ENCODE measurements around the gene DIS3L2. TPM values are rescaled to one million over a fixed set of nuclear protein-coding genes. Genes with fewer than 3 reads are reported as not detected.

The DIS3L2 gene
- polyA plus RNA-seq, 3 donors, result 31.3 to 35.4 (median 33.2) TPM

DNA sequence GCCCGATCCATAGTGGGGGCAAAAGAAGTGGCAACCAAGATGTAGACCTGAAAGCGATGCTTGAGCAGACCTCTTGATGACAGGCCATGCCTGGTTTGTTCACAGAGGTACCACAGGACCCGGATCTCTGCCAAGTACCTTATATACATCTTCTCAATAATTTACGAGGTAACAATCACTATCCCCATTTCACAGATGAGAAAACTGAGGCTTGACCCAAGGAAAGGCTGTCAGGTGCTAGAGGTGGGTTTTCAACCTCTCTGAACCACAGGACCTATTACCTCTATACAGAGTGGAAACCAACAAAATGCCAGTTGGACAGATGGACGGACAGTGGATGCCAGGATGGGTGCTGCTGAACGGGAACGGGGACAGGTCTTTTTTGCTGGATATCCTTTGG, 13.8 kb upstream of the DIS3L2 start:
- no peak for DNase-seq (ENCODE audit: low read depth in 3 of 3, low spot score in 2 of 3)

DNA sequence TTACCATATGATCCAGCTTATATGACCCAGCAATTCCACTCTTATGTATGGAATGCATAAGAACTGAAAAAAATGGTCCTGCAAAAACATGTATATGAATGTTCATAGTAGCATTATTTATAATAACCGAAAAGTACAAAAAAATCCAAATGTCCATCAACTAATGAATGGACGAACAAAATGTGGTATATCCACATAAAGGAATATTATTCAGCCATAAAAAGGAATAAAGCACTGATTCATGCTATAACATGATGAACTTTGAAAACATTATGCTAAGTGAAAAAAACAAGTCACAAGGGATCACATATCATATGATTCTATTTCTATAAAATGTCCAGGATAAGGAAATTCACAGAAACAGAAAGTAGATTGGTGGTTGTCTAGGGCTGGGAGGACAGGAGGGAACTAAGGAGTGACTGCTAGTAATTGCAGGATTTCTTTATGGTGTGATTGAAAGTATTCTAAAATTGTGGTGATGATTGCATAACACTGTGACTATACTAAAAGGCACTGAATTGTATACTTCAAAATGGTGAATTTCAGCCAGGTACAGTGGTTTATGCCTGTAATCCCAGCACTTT, 10.0 kb upstream of the DIS3L2 start:
- DNase-seq (ENCODE audit: low read depth in 3 of 3, low spot score in 2 of 3), result no peak

DNA sequence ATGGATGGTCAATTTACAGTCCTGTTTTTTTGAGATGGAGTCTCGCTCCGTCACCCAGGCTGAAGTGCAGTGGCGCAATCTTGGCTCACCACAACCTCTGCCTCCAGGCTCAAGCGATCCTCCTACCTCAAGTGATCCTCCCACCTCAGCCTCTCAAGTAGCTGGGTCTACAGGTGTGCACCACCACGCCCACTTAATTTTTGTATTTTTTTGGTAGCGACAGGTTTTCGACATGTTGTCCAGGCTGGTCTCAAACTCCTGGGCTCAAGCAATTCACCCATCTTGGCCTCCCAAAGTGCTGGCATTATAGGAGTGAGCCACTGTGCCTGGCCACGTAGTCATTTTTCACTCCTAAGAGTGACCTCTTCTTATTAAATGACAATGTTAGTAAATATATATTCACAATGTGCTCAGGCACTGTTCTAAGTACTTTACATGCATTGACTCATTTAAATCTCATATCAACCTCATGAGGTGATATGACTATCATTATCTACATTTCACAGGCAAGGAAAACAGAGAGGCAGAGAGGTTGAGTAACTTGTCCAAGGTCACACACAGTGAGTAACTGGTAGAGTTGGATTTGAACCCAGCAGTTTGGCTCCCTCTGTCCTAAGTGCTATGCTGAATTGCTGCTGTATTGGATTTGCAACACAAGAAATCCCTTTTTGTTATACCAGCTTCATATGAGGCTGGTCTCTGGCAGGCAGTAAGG, 5.6 kb upstream of the DIS3L2 start:
- DNase-seq (ENCODE audit: low read depth in 3 of 3, low spot score in 2 of 3), result no peak

DNA sequence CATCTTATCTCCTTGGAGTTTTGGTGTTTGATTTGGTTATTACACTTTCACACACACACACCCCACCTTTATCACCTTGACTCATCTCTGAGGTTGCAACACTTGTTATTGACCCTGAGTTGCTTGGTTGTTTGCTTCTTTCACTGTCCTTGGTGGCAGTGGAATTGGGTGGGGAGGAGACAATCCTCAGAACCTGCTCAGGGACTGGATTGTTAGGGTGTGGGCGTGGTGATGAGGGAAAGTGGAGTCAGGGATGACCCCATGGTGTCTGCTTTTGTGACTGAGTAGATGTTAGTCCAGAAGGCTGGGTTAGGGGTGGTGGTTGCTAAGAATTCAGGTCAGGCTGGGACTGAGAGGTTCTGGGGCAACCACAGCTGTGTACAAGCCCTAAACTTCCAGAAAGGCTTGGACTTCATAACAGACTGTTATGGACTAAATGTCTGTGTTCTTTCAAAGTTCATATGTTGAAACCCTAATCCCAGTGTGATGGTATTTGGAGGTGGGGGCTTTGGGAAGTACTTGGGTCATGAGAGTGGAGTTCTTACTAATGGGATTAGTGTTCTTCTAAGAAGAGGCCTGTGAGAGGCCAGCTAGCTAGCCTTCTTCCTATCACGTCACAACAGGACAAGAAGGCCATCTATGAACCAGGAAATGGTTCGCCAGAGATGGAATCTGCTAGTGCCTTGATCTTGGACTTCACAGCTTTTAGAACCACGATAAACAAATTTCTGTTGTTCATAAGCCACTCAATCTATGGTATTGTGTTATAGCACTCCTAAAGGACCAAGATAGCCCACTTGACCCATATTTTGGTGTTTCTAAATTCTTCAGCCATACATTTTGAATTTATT, 3.4 kb upstream of the DIS3L2 start:
- no peak for DNase-seq (ENCODE audit: low read depth in 3 of 3, low spot score in 2 of 3)

DNA sequence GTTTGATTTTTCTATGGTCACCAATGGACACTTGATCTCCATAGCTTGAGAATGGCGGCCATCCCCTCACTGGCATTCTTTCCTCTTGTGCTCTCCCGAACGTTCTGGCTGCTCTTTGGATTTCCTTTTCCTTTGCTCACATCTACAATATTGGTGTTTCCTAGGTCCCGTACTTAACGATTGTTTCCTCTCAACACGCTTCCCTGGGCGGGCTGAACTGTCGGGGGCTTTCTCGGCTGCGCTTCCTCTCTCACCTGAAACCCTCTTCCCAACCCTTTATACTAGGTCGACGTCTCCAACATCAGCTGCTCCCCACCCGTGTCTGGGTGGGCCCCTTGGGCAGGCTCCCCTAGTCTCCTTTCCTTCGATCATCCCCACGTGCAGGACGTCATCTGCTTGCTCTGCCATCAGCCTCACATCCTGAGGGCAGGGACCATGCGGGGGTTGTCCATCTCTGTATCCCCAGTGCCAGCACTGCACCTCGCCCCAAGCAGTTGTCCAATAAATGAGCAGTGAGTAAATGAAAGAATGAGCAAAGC, 634 bp upstream of the DIS3L2 start:
- no peak for DNase-seq (ENCODE audit: low read depth in 3 of 3, low spot score in 2 of 3)

DNA sequence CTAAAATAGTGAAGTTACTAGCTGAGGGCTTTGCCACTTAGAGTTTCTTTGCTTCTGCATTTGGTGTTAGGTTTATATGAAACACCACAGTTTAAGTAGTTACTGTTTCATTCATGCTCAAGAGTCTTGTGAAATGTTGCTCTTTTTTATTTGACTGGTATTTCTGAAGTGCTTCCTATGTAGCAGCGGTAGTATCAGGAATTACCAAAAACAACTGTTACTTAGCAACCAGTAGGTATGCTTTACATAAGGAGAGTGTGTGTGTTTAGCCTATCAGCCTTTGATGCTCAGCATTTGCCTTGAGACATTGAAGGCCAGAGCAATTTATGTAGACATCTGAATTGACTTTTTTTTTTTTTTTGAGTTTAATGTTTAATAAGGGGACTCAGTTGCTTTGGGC, 3.6 kb downstream of the DIS3L2 start:
- no peak for DNase-seq (ENCODE audit: low read depth in 3 of 3, low spot score in 2 of 3)

DNA sequence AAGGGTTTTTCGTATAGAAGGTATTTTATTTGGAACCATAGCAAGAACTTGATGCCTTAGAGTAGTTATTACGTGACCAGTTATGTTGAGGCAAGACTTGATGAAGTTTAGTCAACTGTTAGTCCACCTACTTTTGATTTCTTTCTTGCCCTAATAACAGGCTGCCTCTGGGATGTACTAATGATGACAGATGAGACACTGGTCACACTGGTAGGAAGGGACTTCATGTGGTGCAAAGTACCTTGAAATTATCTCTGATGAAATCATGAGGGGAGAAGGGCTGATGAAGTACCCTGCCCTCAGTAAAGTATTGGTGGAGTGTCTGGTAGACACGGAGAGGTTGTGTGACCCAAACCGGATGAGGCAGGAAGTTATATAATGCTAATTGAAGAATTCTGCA, 5.4 kb downstream of the DIS3L2 start:
- no peak for DNase-seq (ENCODE audit: low read depth in 3 of 3, low spot score in 2 of 3)

DNA sequence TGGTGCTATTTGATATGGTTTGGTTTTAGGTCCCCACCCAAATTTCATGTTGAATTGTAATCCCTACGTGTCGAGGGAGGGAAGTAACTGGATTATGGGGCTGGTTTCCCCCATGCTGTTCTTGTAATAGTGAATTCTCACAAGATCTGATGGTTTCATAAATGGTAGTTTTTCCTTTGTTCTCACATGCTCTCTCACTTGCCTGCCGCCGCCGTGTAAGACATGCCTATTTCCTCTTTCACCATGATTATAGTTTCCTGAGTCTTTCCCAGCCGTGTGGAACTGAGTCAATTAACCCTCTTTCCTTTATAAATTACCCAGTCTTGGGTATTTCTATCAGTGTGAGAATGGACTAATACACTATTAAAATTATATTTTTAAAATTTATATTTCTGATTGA, 7.3 kb downstream of the DIS3L2 start:
- DNase-seq (ENCODE audit: low read depth in 3 of 3, low spot score in 2 of 3), result no peak

DNA sequence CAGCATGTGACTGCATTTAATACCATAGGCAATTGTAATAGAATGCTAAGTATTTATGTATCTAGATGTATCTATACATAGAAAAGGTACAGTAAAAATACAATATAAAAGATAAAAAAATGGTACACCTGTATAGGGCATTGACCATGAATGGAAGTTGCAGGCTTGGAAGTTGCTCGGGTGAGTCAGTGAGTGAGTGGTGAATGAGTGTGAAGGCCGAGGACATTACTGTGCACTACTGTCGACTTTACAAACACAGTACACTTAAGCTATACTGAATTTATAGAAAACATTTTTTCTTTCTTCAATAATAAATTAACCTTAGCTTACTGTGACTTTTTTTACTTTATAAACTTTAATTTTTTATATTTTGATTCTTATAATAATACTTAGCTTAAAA, 8.9 kb downstream of the DIS3L2 start:
- DNase-seq (ENCODE audit: low read depth in 3 of 3, low spot score in 2 of 3), result no peak

DNA sequence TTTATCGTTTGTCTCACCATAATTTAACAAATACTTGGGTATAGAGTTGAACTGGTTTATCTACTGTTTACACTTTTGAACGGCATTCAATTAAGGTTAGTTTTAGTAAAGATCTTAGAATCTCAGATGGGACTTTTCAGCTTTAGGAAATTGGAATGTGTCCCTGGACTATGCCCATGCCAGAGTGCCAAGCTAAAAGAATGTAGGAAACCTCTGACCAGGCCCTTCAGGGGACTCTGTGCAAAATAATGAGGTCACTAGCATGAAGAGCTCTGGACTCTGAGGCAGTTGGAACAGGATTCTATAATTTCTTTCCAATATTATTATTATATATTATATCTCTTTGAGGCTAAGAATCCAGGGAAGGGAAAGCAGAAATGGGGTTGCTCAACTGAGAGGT, 13.5 kb downstream of the DIS3L2 start:
- DNase-seq (ENCODE audit: low read depth in 3 of 3, low spot score in 2 of 3), result no peak

DNA sequence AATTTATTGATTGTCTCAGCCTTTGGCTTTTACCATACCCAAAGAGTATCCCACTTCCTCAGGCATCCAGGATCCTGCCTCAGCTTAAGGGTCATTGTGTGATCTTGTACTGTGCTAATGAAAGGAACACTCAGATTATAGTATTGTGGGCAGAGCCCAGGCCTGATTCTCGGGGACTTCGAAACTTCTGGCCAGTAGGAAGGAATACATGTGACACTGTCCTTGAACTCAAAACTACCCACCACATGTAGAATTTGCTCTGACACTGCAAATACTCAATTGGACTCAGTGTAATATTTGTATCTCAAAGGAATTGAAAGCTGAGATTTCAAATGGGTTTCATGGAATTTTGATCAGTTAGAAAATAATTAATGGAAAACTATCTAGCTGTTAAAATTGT, 15.9 kb downstream of the DIS3L2 start:
- no peak for DNase-seq (ENCODE audit: low read depth in 3 of 3, low spot score in 2 of 3)

DNA sequence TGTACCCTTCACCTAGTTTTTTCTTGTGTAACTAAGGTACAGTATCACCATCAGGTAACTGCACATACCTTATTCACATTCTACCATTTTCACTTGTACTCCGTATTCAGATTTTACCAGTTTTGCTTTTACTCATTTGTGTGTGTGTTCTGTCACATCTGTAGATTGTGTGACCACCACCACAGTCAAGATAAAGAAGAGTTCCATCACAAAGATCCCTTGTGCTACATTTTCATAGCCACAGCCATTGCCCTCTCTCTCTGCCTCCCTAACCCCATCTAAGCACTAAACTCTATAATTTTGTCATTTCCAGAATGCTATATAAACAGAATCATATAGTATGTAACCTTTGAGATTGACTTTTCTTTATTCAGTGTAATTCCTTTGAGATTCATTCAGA, 23.5 kb downstream of the DIS3L2 start:
- DNase-seq (ENCODE audit: low read depth in 3 of 3, low spot score in 2 of 3), result no peak

DNA sequence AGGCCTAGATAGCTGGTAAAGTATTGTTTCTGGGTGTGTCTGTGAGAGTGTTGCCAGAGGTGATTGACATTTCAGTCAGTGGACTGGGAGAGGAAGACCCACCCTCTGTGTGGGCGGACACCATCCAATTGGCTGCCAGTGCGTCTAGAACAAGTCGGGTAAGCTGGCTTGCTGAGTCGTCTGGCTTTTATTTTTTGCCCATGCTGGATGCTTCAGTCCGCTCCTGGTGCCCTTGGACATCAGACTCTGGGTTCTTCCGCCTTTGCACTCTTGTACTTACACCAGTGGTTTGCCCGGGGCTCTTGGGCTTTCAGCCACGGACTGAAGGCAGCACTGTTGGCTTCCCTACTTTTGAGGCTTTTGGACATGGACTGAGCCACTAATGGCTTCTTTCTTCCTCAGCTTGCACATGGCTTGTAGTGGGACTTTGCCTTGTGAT, 24.3 kb downstream of the DIS3L2 start:
- DNase-seq (ENCODE audit: low read depth in 3 of 3, low spot score in 2 of 3), result no peak

DNA sequence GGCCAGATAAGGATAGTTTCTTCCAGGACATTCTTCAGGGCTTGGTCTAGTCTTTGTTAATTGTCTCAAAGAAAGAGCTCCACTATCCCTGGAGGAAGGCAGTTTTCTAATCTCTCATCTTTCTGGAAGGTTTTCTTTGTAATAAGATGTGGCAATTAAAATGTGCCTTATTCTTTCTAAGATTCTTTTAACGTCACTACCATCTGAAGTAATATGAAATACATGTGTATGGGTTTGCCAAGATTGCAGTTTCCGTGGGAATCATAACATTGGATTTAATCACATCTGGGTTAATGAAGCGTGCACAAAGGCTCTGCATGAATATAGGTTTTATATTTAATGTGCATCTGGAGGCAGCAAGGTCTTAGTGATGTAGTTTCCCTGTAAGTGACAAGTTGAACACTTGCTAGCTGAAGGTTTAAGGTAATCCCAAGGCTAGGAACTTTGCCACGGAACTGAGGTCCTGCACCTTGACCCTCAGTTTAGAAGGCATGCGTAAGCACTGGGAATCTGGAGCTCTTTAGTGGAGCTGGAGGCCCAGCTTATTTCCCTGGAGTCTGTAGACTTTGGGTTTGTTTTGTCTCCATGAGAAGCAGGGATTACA, 25.7 kb downstream of the DIS3L2 start:
- DNase-seq (ENCODE audit: low read depth in 3 of 3, low spot score in 2 of 3), result no peak

DNA sequence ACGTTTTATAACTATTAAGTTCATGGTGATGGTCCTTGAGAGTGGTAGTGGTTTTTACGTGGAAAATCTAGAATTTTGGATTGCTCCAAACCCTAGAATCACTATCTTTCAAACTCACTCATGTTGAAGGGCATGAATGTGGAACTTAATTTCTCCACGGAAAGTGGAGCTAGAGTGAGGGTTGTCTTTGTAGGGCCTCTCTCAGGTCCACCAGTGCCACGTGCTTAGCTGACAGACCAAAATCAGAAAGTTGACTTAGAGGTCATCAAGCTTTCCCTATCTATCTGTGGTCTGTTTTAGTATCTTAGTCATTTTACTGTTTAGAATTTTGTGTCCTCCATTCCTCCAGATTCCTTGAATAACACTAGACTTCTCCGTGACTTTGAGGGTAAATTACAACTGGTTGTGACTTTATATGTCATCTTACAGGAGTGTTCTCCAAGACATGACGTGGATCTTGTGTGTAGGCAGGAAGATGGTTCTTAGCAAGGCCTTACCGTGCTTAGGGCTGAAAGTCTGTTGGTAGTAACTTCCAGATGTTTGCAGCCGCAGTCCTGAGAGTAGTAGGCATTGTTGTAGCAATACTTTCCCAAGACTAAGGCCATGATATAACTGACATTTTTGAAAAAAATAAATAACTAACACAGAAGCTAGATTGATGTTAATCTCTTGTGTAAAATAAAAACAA, 26.8 kb downstream of the DIS3L2 start:
- DNase-seq (ENCODE audit: low read depth in 3 of 3, low spot score in 2 of 3), result no peak

DNA sequence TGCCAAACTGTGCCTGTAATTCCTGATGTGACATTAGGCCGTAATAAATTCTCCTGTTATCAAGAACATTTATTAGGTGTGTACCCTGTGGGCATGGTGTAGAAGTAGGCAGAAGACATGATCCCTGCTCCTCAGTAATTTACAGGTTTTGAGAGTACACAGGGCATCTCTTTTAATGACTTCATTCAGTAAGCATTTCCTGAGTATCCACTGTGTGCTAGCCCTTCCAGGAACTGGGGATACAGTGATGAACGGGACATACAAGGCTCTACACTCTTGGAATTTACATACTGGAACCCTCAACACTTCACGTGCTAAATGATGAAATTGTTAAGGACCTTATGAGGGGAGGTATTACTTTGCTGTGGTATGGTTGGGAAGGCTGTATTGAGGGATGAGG, 30.2 kb downstream of the DIS3L2 start:
- DNase-seq (ENCODE audit: low read depth in 3 of 3, low spot score in 2 of 3), result no peak

DNA sequence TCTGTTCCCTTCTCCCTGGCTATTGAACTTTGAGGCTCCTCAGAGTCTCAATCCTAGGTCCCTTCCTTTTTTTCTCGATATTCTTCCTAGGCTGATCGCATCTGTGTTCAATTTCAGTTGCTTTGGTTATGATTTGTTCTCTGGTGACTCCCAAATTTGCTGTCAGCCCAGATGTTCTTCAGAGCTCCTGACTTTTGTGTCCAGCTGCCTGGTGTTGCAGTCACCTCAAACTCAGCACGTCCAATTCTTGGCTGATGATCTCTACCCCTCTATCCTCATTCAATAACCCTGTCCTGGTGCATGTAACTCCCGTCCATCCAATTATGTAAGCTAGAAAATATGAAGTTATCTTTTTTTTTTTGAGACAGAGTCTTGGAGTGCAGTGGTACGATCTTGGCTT, 31.4 kb downstream of the DIS3L2 start:
- DNase-seq (ENCODE audit: low read depth in 3 of 3, low spot score in 2 of 3), result no peak

DNA sequence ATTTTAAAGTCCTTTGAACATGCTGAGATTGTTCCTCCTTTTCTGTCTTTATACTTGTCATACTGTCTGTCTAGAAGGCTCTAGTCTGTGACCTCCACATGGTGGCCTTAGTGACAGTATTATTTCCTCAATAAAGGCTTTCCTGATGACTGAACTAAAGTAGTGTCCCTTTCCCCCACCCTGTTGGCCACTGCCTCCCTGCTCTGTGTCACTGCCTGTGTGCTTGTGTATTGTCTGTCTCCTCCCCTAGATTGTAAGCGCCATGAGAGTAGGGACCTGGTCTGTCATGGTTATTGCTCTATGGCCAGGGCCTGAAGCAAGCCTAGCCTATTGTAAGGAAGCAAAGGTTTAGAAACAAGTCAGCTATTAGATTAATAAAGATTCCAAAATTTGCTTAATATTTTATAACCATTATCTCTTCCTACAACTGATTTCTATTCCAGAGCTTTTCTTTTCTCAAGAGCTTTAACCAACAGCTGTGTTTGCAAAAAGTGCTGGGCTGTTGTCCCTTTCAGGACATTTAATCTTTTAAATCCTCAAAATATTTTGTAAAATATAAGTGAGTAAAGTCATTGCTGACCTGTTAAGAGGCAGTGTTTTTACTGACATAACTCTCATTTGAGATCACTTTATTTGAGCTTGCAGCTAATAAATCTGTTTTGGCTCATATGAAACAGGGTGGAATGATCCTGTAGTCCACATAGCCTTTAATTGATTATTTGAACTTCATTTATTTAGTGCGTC, 35.5 kb downstream of the DIS3L2 start:
- DNase-seq (ENCODE audit: low read depth in 3 of 3, low spot score in 2 of 3), result no peak

DNA sequence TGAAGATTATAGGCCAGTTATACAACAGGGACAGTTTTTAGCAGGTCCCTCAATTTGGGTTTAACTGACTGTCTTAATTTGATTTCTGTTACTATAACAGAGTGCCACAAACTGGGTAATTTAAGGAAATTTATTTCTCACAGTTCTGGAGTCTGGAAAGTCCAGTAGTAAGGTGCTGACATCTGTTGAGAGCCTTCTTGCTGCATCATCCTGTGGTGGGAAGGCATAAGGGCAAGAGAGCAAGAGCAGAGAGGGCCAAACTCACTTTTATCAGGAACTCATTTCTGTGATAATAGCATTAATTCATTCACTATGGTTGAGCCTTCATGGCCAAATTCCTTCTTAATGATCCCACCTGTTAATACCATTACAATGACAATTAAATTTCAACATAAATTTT, 36.5 kb downstream of the DIS3L2 start:
- DNase-seq (ENCODE audit: low read depth in 3 of 3, low spot score in 2 of 3), result no peak

DNA sequence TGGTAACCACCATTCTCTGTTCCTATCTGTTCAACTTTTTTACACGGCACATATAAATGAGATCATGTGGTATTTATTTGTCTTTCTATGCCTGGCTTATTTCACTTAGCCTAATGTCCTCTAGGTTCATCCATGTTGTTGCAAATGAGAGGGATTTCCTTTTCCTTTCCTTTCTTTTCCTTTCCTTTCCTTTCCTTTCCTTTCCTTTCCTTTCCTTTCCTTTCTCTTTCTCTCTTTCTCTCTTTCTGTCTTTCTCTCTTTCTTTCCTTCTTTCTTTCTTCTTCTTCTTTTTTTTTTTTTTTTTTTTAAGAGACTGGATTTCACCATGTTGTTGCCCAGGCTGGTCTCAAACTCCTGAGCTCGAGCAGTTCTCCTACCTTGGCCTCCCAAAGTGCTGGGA, 38.9 kb downstream of the DIS3L2 start:
- no peak for DNase-seq (ENCODE audit: low read depth in 3 of 3, low spot score in 2 of 3)

All from right renal cortex interstitium (tissue), 3 donors.